GM12865 (cell line): ENCODE measurements around the gene GALNT11.

Source experiments
- DNase-seq: peaks from one replicate; pipeline ENCODE4 v3.0.0; 2010; ENCODE audit warnings: low read depth
- H3K4me3 ChIP-seq: 2 replicates; pipeline ENCODE4 v1.5.1; 2011; ENCODE audit warnings: mild to moderate bottlenecking, low read depth, low read length, control low read depth
- TF ChIP-seq, protein P1 (sequence below): IDR thresholded peaks from 2 replicates; pipeline ENCODE4 v1.5.1; 2011; ENCODE audit warnings: low read length, control low read depth, low read depth, inconsistent platforms; ENCODE audit not compliant: insufficient read depth; ENCODE audit errors: missing control alignments

Gene GALNT11

DNA sequence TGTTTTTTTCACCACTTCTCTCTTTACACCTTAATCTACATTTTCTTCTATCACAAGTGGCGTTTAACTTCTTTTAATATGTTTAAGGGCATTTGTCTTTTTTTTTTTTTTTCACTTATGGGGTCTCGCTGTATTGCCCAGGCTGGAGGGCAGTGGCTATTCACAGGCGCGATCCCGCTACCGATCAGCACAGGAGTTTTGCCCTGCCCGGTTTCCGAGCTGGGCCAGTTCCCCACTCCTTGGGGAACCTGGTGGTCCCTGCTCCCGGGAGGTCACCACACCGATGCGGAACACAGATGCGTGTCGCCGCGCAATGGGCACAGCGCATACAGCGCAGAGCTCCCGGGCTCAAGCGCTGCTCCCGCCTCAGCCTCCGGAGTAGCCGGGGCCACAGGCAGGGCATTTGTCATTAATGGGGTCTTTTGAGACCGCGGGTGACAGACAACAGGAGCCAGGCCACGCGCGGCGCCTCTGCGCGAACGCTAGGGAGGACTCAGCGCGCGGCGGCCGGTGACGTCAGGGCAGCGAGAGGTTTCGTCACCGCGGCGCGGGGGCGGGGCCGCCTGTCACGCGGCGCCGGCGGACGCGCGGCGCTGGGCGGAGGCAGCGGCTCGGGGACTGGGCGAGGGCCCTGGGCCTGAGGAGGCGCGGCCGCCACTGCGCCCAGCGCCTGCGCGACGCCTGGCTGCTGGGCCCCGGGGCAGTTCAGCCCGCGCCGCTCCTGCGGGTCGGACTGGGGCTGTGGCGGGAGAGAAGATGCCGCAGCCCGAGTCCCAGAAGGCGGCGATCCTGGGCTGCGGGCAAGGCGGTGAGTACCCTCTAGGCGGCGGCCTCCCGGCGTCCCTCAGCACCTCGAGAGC, at the start of gene GALNT11:
GALNT11 (plus strand) TSS at position 598 of the 860 bp plus-strand sequence. CDS start 68,554 bp downstream, outside the sequence.
- TF ChIP-seq, protein P1, sequence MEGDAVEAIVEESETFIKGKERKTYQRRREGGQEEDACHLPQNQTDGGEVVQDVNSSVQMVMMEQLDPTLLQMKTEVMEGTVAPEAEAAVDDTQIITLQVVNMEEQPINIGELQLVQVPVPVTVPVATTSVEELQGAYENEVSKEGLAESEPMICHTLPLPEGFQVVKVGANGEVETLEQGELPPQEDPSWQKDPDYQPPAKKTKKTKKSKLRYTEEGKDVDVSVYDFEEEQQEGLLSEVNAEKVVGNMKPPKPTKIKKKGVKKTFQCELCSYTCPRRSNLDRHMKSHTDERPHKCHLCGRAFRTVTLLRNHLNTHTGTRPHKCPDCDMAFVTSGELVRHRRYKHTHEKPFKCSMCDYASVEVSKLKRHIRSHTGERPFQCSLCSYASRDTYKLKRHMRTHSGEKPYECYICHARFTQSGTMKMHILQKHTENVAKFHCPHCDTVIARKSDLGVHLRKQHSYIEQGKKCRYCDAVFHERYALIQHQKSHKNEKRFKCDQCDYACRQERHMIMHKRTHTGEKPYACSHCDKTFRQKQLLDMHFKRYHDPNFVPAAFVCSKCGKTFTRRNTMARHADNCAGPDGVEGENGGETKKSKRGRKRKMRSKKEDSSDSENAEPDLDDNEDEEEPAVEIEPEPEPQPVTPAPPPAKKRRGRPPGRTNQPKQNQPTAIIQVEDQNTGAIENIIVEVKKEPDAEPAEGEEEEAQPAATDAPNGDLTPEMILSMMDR: peak; percentile 32
- peak within 1 kb of the TSS; percentile 81 for H3K4me3 ChIP-seq
- DNase-seq: peak; percentile 81

DNA sequence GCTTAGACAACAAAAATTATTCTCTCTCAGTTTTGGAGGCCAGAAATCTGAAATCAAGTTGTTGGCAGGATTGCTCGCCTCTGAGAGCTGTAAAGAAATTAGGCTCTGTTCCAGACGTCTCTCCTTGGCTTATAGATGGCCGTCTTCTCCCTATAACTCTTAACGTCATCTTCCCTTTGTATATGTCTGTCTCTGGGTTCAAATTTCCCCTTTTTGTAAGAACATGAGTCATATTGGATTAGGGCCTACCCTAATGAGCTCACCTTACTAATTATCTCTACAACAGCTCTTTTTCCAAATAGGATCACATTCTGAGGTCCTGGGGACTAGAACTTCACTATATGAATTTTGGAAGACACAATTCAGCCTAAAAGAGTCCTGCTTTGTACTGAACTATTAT, 46.9 kb upstream of the GALNT11 start:
- TF ChIP-seq, protein P1: no peak
- H3K4me3 ChIP-seq: no peak overlapping the region
- DNase-seq: no peak

DNA sequence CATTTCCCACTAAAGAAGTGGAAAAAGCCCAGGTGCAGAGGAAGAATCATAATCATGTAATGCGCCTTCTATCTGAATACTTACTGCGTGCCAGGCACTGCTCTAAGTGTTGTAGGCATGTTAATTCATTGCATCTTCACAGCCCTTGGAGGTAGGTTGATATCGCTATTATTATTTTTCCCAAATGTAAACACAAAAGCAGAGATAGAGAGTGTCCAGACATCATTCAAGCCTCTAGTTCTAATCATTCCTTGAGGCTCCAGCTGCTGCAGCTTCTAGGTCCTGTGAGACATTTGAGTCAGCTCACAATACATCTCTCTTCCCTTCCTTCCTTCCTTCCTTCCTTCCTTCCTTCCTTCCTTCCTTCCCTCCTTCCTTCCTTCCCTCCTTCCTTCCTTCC, 44.3 kb upstream of the GALNT11 start:
- TF ChIP-seq, protein P1: no peak
- DNase-seq: no peak
- no peak overlapping the region for H3K4me3 ChIP-seq

DNA sequence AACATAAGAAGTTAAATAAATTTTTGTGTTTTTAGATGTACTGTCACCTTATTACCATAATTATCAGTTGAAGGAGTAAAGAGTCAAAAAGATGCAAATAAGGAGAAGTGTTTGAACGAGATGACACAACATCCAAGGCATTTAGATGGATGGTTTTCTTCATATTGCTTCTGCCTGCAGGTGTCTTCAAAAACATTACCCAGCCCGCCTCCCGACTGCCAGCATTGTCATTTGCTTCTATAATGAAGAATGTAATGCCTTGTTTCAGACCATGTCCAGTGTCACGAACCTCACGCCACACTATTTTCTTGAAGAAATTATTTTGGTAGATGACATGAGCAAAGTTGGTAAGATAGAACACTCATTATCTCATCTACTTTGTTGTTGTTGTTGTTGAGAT, 42.7 kb upstream of the GALNT11 start:
- TF ChIP-seq, protein P1: no peak
- no peak overlapping the region for H3K4me3 ChIP-seq
- no peak for DNase-seq

DNA sequence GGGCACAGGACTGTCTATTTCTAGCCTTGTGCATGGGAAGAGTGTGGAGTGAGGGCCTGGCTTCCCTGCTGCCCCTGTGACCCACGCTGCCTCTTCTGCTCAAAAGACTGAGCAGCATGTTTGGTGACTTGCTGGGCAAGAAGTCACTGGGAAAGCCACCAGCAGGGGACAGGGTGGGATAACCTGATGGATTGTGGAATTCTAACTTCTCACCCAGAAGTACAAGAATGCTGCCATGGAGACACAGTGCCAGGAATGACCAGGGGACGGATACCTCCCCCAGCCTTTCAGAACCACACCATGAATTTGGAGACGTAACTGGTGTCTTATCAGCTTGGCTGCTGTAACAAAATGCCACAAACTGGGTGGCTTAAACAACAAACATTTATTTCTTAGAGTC, 40.9 kb upstream of the GALNT11 start:
- no peak overlapping the region for H3K4me3 ChIP-seq
- TF ChIP-seq, protein P1: no peak
- no peak for DNase-seq

DNA sequence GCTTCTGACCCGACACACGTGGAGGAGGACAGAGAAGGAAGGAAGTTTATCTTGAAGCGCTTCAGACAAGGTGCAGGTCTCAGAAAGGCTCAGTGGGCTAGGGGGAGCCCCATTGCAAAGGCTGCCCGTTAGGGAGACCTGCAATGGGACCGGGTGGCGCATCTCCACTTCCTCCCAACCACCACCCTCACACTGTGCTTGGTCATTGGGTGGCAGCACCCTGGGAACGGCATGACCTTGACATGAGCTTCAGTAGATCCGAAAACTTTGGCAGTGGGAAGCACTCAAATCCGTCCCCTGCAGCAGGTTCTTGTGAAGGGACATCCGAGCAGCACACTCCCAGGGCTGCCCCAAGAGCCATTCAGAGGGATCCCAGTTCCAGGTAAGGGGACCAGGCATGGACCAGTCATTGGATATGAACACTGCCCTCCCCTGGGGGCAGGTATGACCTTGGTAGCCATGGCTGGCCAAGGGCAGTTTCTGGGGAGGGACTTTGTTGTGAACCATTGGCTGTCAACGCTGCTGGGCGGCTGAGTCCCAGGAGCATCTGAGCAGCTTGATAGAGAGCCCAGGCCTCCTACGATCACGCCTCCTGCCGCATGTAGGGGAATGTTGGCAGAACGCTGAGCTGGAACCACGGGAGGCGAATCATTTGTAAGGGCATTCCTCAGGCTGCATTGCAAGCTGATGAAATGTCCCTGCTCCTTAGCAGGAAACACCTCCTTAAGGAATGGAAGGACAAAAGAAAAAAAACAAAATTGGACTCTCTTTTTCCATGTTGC, 37.5 kb upstream of the GALNT11 start:
- DNase-seq: no peak
- H3K4me3 ChIP-seq: no peak overlapping the region
- TF ChIP-seq, protein P1: no peak
